Muscle layer of colon (tissue), 2 donors: Measurements from ENCODE around the gene MSI2.

Experiments
- H3K27ac ChIP-seq: one replicate; pipeline ENCODE4 v1.7.0; 2013; ENCODE audit warnings: low read depth, mild to moderate bottlenecking, low read length, moderate library complexity
- H3K27me3 ChIP-seq, 2 donors: one replicate each; pipeline ENCODE4 v1.7.0; 2013; ENCODE audit warnings: low read length in 2 of 2, mild to moderate bottlenecking in 2 of 2; ENCODE audit not compliant: insufficient read depth in 2 of 2, control insufficient read depth in 1 of 2
- H3K36me3 ChIP-seq: one replicate; pipeline ENCODE4 v1.7.0; 2013; ENCODE audit warnings: mild to moderate bottlenecking, low read length; ENCODE audit not compliant: insufficient read depth
- H3K4me1 ChIP-seq: one replicate; pipeline ENCODE4 v1.7.0; 2013; ENCODE audit warnings: mild to moderate bottlenecking, low read length; ENCODE audit not compliant: insufficient read depth
- H3K4me3 ChIP-seq, 2 donors: one replicate each; pipeline ENCODE4 v1.7.0; 2013; ENCODE audit warnings: low read length in 2 of 2, low read depth in 1 of 2, mild to moderate bottlenecking in 1 of 2, moderate library complexity in 1 of 2
- H3K9ac ChIP-seq: one replicate; pipeline ENCODE4 v1.7.0; 2013; ENCODE audit warnings: low read length
- H3K9me3 ChIP-seq: one replicate; pipeline ENCODE4 v1.7.0; 2013; ENCODE audit warnings: mild to moderate bottlenecking, low read length
- donor health status: abdominal sarcoma.
- donor health status: Adenocarcinoma of cecum.

Gene MSI2

GRCh38 chr17:57418463-57419246 lies 162.3 kb downstream of the MSI2 start:
- Histone ChIP-seq H3K27ac (no peak overlapping the region), H3K9me3 (no peaks in the 10 kb centered on the region), H3K27me3 (no peaks in the 10 kb centered on the region), H3K36me3 (no peaks in the 10 kb centered on the region), H3K4me1 (no peaks in the 10 kb centered on the region), H3K4me3 (no peak overlapping the region), H3K9ac (no peak overlapping the region)

GRCh38 chr17:57419940-57420550 lies 163.7 kb downstream of the MSI2 start:
- Histone ChIP-seq H3K36me3 (no peaks in the 10 kb centered on the region), H3K27me3 (no peaks in the 10 kb centered on the region), H3K9ac (no peak overlapping the region), H3K4me1 (no peaks in the 10 kb centered on the region), H3K4me3 (no peak overlapping the region), H3K9me3 (no peaks in the 10 kb centered on the region), H3K27ac (no peak overlapping the region)

GRCh38 chr17:57420734-57421717 lies 164.7 kb downstream of the MSI2 start:
- no peaks in the 10 kb centered on the region for H3K36me3 ChIP-seq
- no peak overlapping the region for H3K4me3 ChIP-seq
- no peaks in the 10 kb centered on the region for H3K4me1 ChIP-seq
- H3K27me3 ChIP-seq = no peaks in the 10 kb centered on the region
- H3K9ac ChIP-seq = no peak overlapping the region
- H3K9me3 ChIP-seq = no peaks in the 10 kb centered on the region
- H3K27ac ChIP-seq = no peak overlapping the region

GRCh38 chr17:57422574-57423164 lies 166.3 kb downstream of the MSI2 start:
- Histone ChIP-seq H3K9ac (no peak overlapping the region), H3K9me3 (no peaks in the 10 kb centered on the region), H3K27ac (no peak overlapping the region), H3K4me3 (no peak overlapping the region), H3K27me3 (no peaks in the 10 kb centered on the region), H3K4me1 (no peaks in the 10 kb centered on the region), H3K36me3 (no peaks in the 10 kb centered on the region)

GRCh38 chr17:57423541-57423940 lies 167.2 kb downstream of the MSI2 start:
- no peak overlapping the region for H3K9ac ChIP-seq
- no peak overlapping the region for H3K4me3 ChIP-seq
- no peaks in the 10 kb centered on the region for H3K9me3 ChIP-seq
- no peaks in the 10 kb centered on the region for H3K4me1 ChIP-seq
- no peaks in the 10 kb centered on the region for H3K27me3 ChIP-seq
- H3K36me3 ChIP-seq = no peaks in the 10 kb centered on the region
- H3K27ac ChIP-seq = no peak overlapping the region

- Histone ChIP-seq H3K4me3 (no peak overlapping the region), H3K4me1 (no peaks in the 10 kb centered on the region), H3K9me3 (no peaks in the 10 kb centered on the region), H3K9ac (no peak overlapping the region), H3K36me3 (no peaks in the 10 kb centered on the region), H3K27me3 (no peaks in the 10 kb centered on the region), H3K27ac (no peak overlapping the region)
Observed at GRCh38 chr17:57424273-57424672, 167.9 kb downstream of the MSI2 start.

GRCh38 chr17:57424777-57425188 lies 168.5 kb downstream of the MSI2 start:
- Histone ChIP-seq H3K9me3 (no peaks in the 10 kb centered on the region), H3K4me1 (no peaks in the 10 kb centered on the region), H3K27ac (no peak overlapping the region), H3K9ac (no peak overlapping the region), H3K4me3 (no peak overlapping the region), H3K27me3 (no peaks in the 10 kb centered on the region), H3K36me3 (no peaks in the 10 kb centered on the region)

- H3K27me3 ChIP-seq = no peaks in the 10 kb centered on the region
- H3K4me1 ChIP-seq = no peaks in the 10 kb centered on the region
- no peaks in the 10 kb centered on the region for H3K36me3 ChIP-seq
- H3K27ac ChIP-seq = no peak overlapping the region
- no peaks in the 10 kb centered on the region for H3K9me3 ChIP-seq
- no peak overlapping the region for H3K4me3 ChIP-seq
- H3K9ac ChIP-seq = no peak overlapping the region
Observed at GRCh38 chr17:57425431-57425830, 169.1 kb downstream of the MSI2 start.

- H3K9me3 ChIP-seq = no peaks in the 10 kb centered on the region
- H3K4me1 ChIP-seq = no peaks in the 10 kb centered on the region
- H3K27me3 ChIP-seq = no peaks in the 10 kb centered on the region
- H3K27ac ChIP-seq = no peak overlapping the region
- no peak overlapping the region for H3K9ac ChIP-seq
- H3K4me3 ChIP-seq = no peak overlapping the region
- no peaks in the 10 kb centered on the region for H3K36me3 ChIP-seq
Observed at GRCh38 chr17:57425903-57426880, 169.9 kb downstream of the MSI2 start.

- Histone ChIP-seq H3K4me1 (no peaks in the 10 kb centered on the region), H3K27ac (no peak overlapping the region), H3K36me3 (no peaks in the 10 kb centered on the region), H3K4me3 (no peak overlapping the region), H3K9me3 (no peaks in the 10 kb centered on the region), H3K9ac (no peak overlapping the region), H3K27me3 (no peaks in the 10 kb centered on the region)
Observed at GRCh38 chr17:57429966-57430365, 173.6 kb downstream of the MSI2 start.
